ENCODE measurements around the gene AGAP1. TPM values are rescaled to one million over a fixed set of nuclear protein-coding genes. Genes with fewer than 3 reads are reported as not detected.

Gene AGAP1
- total RNA-seq, 1 donor from 2014 or later: 13.5 TPM

DNA sequence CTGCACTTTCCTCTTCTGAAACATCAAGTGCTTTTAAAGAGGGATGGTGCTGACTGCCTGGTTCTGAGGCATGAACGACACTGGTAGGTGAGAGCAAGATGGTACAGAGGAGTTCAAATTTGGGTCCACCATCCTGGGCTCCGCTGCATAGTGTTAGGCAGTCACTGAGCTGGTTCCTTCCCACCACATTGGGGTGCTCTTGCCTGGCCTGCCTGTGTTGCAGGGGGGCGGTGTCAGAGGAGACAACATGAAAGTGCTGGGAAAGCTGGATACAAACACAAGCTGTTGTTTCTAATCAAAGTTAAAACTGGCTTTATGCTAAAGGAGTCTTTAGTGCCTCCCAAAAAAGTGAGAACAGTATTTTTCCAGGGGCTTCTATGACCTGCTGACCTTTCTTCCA is 416.2 kb downstream of the AGAP1 start:
- no peak for DNase-seq (ENCODE audit: low spot score)

DNA sequence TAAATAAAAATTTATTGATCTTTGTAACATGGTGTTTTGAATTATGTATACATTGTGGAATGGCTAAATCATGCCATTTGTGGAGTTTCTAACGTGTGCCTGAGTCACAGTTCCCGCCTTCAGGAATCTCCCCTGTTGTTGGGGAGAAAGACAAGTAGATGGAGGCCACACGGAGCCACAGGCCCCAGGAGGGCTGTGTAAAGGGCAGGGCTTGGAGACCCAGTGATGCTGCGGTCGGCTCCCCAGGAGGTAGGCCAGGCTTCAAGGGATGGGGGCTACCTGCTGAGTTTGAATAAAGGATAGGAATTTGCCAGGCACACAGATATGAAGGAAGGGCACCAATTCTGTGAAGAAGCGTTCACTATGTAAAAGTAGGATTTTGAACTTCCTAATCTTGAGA is 417.3 kb downstream of the AGAP1 start:
- no peak for DNase-seq (ENCODE audit: low spot score)

DNA sequence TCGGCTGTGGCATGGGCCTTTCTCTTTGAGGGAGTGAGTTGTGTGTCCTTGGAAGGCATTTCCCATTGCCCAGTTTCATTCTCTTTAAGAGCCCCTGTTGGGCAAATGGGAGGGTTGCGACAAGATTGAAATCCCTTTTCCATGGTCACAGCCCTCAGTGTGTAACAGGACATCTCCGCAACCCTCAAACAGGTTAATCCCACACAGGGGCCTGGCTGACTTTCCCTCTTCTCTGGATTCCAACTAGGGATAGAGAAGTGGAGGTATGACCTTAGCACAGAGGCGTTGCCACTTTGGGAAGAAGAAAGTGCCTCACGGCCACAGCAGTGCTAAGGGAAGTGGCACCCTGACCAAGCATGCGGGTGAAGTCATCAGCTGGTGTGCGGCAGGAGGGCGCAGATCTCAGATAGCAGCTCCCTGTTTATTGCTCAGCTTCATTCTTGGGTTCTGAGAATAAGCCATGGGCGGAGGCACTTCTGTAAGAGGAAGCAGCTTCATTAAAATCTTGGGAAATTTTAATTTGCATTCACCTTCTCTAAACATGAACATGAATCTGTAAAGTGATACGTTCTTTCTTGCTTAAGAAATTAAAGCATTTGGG is 417.9 kb downstream of the AGAP1 start:
- DNase-seq (ENCODE audit: low spot score): no peak

DNA sequence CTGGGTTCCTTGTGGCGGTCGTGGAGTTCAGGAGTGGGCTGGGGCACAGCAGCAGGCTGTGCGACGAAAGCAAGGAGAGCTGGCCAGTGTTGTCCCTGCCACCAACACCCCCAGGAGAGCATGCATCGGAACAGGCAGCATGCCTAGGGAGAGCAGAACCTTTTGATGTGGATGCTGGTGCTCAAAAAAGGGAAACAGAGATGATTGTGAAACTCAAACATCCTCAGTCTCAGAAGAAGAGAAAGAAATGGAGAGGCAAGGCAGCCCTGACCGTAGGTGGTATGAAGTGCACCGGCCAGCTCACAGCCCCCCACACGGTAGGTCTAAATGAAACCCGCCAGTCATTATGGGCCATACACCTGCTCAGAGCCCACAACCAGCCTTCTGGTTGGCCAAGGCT is 420.9 kb downstream of the AGAP1 start:
- DNase-seq (ENCODE audit: low spot score): no peak

DNA sequence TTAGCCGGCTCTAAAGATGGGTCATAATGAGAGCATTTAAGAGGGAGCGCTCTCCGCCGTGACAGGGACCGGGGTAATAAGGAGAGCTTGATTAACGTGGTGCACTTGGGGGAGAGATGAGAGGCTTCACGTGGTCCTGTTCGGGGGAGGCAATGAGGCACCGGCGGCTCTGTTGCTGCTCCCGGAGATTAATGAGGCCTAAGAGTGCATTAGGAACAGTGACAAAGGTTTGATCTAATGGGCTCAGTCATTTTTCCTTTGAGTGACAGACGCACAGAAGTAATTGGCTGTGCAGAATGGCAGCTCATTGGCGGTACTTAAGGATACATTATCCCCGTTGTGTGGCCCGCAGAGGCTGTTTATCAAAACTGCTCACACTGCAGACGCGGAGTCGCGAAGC is 423.7 kb downstream of the AGAP1 start:
- no peak for DNase-seq (ENCODE audit: low spot score)

DNA sequence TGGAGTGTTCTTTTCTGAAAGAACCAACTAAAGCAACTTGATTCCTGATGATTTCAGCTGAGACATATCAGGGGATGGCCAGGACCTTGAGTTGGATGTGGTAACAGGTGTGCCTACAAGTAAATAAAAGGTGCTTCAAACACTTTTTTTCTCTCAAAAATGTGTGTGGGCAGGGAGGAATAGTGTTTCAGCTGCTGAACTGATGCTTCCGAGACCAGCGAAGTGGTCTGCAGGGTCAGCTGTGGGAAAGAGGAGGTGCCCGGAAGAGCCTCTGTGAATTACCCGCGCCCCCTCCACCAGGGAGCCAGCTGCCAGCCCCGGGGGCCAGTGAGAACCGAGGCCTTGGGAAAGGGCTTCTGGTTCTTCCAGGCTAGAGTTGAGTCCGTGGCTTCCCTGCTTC is 425.0 kb downstream of the AGAP1 start:
- no peak for DNase-seq (ENCODE audit: low spot score)

DNA sequence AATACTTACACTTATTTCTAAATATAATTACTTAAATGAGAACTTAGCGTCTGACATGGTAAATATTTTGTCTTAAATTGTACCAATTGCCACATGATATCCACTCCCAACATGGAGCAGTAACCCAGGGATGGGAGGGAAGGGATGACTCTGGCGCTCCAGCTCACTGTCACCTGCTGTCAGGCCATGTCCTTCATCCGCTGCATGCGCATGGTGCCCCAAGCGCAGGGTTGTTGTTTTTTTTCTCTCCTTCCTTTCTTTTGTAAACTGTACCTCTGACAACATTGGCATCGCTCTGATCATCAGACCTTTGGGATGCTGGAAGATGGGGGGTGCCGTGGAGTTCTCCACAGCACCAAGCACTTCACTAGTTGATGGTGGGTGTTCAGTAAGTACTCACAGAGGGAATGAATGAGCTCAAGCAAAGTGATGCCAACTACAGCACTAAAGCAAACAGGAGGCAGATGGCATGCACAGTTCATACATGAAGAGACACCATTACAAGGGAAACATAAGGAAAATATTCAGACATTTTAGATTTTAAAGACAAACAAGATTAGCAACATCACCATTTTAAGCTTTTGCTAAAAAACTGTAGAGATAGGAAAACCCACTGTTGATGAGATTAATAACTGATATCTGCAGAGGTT is 426.5 kb downstream of the AGAP1 start:
- no peak for DNase-seq (ENCODE audit: low spot score)

DNA sequence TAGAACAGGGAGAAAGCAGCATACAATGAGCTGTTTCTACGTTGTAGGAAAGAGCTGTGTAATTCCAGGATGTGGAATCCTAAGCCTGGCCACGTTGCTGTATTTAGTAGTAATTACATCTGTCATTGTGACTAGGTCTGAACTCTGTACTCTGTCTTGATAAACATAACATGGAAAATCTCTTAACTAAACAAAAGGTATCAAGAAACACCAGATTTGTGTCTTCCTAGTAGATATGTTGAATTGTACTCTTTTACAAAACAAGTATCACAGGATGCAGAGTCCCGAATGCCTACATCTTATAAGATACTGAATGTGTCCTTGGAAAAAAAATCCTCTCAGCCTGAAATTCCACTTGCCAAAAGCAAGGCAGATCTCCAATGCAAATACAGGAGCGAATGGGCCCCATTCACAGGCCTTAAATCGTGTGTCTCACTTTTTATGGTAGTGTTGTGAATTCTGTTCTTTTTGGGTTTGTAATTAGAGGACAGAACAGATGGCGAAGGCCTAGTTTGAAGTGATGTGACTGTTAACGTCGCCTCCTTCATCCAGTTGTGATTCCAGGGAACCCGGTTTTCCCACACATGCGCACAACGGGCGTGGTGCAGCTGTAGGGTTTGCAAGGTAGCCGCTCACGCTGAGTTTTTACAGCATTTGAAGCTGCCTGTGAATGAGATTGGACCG is 427.8 kb downstream of the AGAP1 start:
- no peak for DNase-seq (ENCODE audit: low spot score)

DNA sequence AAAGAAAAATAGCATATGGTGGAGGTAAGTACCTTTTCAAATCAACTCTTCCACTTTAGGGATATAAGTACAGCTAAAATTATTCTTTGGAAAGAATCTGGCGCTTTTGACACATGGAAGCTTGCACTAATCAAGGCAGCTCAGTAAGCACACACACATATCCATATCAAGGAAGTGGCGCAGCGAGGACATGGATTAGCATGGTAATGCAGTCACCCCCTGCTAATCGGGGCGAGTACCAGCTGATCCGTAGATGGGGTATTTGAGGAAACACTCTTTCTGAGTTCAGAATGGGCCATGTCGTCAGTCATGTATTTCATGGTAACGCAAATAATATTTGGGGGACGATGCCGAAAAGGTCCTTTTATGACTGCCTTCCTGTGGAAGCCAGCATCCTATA is 429.0 kb downstream of the AGAP1 start:
- DNase-seq (ENCODE audit: low spot score): no peak

DNA sequence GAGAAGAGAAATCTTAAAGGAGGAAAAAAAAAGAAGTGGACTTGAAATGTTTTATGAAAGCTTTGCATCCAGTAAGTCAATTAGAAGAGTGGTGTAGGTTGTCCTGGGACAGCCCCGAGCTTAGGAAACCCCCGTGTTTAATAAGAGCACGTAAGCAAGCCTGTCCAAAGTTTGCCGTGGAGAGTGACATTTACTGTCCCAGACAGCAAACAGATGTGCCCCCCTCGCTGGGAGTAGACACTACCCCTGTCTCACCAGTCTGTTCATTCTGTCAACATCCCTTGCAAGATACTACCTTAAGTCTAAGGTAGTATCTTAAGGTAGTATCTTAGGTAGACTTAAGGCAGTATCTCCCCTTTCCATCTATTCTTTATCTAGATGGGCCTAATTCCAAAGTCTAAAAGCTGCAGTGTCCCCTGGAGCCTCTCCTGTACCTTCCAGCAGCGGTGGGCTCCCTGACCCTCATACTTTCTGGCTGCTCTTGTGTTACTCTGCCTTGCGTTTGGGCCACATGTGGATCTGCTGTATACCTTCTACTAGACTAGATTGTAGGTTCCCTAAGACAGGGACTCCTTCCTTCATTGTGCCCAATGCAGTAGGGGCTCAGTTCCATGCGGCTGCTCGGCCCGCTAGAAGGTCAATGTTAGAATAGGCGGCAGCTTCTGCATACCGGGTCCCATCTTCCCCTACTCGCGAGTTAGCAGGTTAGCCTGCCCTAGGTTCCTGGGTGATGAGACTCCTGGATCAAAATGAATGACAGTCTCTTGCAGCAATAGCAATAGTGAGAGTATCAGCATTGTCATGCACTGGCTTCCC is 430.2 kb downstream of the AGAP1 start:
- no peak for DNase-seq (ENCODE audit: low spot score)

DNA sequence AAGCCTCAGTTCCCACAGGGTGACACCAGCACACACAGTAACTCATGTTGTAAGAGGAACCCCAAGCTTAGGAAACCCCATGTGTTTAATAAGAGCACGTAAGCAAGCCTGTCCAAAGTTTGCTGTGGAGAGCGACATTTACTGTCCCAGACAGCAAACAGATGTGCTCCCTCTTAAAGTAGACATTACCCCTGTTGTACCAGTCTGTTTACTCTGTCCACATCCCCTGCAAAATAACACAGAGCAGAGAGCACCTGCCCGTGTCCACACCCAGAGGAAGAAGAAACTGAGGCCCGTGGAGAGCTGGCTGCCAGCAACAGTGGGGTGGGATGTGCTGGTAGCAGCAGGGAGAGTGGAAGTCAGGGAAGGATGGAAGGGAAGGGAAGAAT is 430.8 kb downstream of the AGAP1 start:
- DNase-seq (ENCODE audit: low spot score): no peak

DNA sequence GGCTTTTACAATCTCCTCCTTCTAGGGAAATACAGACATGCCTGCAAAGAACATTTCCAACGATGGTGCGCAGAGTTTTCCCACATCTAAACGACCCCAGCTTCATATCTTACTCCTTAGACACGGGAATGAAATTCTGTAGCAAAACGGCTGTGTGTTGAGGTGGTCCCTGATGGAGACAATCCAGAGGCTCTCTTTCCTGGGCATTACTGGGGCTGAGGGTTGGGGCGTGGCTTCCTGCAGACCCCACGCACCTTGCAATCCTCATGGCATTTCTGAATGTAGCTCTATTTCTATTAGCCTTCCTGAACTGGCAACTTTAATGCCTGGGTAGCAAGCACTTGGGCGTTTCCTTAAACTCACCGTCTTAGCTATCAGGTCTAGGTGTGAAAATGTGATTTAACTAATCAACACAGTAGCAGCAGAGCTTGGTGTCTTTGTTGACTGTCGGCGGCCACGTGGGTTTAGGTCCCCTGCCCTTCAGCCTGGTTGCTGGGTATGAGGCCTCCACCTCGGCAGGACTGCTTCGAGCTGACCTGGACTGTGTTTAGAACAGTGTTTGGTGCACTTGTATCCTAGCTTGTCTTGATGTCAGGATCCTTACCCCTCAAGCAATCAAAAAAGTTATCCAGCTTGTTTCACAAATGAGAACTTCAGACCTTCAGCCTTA is 431.5 kb downstream of the AGAP1 start:
- no peak for DNase-seq (ENCODE audit: low spot score)

DNA sequence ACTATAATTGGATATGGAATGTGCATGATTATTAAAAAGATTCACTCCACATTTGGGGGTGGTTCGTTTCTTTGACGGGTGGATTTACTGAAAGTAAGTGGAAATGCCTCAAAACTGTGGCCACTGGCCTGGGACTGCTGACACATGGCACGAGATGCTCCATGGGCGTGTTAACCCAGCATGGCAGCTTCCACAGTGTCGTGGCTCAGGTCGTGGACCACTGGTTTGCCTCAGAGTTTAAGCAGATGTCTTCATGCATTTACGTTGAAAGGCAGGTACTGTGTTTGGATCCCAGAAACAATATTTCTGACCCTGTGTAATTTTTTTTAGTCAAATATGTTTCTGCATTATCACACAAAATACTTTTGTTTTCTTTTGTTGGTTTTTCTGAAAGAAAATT is 432.4 kb downstream of the AGAP1 start:
- DNase-seq (ENCODE audit: low spot score): no peak

DNA sequence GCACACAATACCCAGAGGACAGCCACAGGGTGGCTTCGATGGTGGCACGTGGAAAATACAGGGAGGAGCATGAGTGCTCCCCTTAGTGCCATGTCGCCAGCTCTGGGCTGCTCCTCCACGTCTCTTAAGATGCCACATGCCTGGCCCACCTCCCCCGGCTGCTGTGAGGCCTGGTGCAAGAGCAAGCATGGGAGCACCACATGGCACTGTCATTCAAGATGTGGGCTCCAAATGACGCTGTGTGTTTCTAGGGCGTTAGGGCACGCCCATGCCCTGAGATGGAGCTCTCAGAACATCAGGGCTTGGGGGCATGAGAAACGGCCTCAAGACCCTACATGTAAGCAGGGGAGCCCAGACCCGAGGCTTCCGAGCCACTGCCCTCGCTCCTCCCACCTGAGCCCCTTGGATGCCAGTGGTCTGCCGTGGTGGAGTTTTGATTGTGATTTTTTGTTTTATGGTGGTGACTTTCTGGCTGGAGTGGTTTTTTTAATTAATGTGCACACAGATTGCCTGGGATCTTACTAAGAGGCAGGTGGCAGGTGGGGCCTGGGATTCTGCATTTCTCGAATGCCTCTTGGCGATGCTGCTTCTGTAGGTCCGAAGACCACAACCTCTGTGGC is 435.0 kb downstream of the AGAP1 start:
- no peak for DNase-seq (ENCODE audit: low spot score)

DNA sequence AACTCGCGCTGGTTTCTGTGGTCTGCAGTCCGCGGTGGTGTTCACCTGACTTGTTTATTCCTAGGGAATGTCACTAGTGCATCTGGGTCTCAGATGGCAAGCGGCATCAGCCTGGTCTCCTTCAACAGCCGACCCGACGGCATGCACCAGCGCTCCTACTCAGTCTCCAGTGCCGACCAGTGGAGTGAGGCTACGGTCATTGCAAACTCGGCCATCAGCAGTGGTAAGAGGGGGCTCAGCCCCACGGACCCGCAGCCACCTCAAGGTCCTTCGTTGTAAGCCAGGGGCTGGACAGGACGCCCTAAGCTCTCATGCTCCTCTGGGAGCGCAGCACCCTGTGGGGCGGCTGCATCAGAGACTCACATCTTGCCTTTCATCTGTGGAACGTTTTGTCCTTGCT is 436.9 kb downstream of the AGAP1 start:
- DNase-seq (ENCODE audit: low spot score): no peak

DNA sequence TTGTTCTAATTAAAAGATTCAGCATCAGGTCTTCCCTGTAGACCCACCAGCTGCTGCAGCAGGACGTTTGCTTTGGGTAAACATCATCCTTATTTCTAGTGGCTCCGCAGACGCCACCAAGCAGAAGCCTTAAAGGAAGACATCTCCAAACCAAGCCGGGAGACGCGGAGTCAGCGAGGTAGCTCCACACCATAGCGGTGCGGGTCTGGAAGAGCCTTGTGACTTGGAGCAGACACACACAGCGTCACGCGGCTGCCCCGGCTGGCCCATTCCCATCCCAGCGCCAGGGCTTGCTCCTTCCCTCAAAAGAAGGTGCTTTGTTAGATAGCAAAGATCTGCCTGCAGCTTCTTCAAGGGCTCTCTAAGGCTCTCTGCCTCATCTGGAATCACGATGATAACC is 437.8 kb downstream of the AGAP1 start:
- no peak for DNase-seq (ENCODE audit: low spot score)

DNA sequence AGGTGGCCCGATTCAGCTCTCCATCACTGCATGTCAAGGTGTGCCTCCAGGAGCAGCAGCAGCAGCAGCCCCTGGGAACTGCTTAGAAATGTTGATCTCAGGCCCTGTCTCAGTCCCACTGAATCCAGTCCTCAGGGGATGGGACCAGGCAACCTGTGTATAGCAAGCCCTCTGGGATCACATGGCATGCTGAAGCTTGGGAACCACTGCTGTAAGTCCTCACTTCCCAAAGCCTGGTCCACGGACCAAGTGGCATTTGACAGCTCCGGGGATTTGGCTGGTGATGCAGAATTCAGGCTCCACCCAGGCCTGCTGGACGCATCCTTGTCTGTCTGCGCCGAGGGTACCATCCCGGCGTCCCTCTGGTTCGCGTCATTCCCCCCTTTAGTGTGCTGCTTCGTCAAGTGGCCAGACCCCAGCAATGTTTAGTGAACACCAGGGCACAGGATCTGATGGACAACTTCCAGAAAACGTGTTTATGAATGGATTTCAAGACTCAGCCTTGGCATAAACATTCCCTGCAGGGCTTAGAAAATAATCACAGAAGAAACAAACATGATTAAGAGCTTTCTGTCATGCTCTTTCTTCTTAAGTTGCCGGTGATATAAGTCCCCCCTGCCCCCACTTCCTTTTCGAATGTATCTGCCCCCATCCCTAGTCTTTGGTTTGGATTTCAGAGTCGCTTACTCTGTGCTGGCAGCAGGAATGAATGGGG is 440.4 kb downstream of the AGAP1 start:
- DNase-seq (ENCODE audit: low spot score): no peak

DNA sequence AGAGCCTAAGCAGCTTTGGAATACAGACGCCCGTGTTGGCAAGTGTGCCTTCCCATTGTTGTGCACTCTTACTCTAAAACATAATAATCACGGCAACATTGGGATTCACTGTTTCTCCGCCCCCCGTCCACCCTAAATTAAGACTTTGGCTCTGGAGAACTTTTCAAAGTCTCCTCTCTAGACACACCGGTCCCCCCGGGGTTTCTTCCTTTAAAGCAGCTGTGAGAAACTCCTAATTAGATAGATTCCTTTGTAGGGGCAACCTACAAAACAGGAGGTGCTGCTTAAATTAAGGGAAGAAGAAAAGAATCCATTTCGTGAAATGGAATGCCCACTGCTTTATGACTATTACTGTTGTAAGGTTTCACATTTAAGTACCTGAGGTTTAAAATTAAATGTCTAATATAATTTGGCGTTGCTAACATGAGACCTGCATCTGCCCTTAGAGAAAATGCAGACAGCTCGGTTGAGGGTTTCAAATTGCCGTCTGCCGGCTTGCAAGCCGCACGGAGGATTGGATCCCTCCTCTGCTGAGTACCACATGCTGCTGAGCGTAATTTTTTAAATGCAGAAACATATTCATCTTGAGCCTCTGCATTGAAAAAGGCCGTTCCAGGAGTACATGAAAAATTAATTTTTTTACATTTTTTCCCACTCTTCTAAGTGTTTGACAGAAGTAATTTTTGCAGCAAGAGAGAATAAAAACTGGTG is 441.1 kb downstream of the AGAP1 start:
- no peak for DNase-seq (ENCODE audit: low spot score)

DNA sequence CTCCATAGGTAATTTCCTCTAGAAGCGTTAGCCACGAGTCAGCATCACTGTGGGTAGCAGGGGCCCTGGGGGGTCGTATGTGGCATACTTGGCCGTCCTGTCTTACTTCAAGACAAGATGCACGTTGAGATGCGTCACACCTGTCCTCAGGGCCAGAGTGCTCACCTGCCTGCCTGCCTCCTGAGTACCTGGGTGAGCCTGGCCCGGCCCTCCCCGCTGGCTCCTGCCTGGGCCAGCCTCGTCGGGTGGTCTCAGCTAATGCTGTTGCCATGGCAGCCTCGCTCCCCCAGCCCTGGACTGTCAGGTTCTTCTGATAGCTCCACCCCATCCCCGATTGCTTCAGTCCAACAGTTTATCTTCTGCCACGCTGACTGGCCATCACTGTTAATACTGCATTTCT is 441.9 kb downstream of the AGAP1 start:
- no peak for DNase-seq (ENCODE audit: low spot score)

DNA sequence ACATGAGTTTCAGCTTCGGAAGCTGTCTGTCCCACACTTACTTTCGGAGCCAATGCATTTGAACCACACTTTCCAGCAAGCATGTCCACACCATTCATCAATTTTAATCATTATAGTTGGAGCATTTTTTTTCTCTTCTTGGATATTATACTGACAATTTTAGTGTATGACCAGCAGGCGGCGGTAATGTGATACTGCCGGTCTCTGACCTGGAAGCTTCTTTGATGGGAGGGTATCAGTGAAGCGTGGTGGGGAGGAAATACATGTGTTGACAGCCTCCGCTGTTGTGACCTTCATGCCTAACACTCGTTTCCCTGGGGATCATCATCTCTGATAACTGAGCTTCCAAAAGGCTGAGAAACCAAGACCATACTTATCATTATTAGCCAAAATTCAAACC is 442.6 kb downstream of the AGAP1 start:
- DNase-seq (ENCODE audit: low spot score): no peak

Measured in umbilical cord (tissue), 2 donors.